H1 (cell line): Measurements from ENCODE around the gene UBTD2. TPM values are rescaled to one million over a fixed set of nuclear protein-coding genes. Genes with fewer than 3 reads are reported as not detected.

Experiments
- CTCF ChIA-PET: fragments of 300-600 bp; sonication (Branson Sonifier 250); formaldehyde crosslinking; loops from one replicate; lab custom pipeline; 2021; ENCODE audit not compliant: partially characterized antibody; lab: Charles Lee
- POLR2A ChIA-PET: fragments of 300-600 bp; sonication (Branson Sonifier 250); formaldehyde crosslinking; loops from one replicate; lab custom pipeline; 2021; ENCODE audit warnings: inconsistent platforms; ENCODE audit not compliant: partially characterized antibody; lab: Charles Lee
- DNase-seq, 2 experiments: peaks; one replicate each; pipeline versions ENCODE4 v3.0.0 to v3.0.0-alpha.2; 2010 to 2022; ENCODE audit warnings: low spot score in 2 of 2, low read depth in 1 of 2, mixed read lengths in 1 of 2
- FAIRE-seq: peaks from 2 replicates; lab custom pipeline; 2011; peaks lifted over from hg19 to GRCh38; lab: Jason Lieb, UNC
- H2AFZ ChIP-seq: 2 replicates; pipeline ENCODE4 v1.8.1; 2012; ENCODE audit warnings: low read length, inconsistent platforms
- H2AK5ac ChIP-seq: 2 replicates; pipeline ENCODE4 v1.6.1; 2013; ENCODE audit warnings: low read depth, low read length
- H2BK120ac ChIP-seq: replicated peaks from 2 replicates; pipeline ENCODE3; 2013; ENCODE audit warnings: low read depth, low read length, inconsistent platforms
- H2BK12ac ChIP-seq: 2 replicates; pipeline ENCODE4 v1.6.1; 2013; ENCODE audit warnings: low read depth, low read length
- H2BK15ac ChIP-seq: 2 replicates; pipeline ENCODE4 v1.6.1; 2013; ENCODE audit warnings: low read length
- H2BK20ac ChIP-seq: 2 replicates; pipeline ENCODE4 v1.6.1; 2013; ENCODE audit warnings: low read length
- H2BK5ac ChIP-seq: 2 replicates; pipeline ENCODE4 v1.6.1; 2013; ENCODE audit warnings: low read depth, low read length
- H3K14ac ChIP-seq: 2 replicates; pipeline ENCODE4 v1.6.1; 2013; ENCODE audit warnings: inconsistent platforms; ENCODE audit not compliant: insufficient read length
- H3K18ac ChIP-seq: 2 replicates; pipeline ENCODE4 v1.6.1; 2013; ENCODE audit warnings: low read length; ENCODE audit errors: extremely low read depth
- H3K23ac ChIP-seq: 2 replicates; pipeline ENCODE4 v1.6.1; 2013; ENCODE audit warnings: inconsistent platforms; ENCODE audit not compliant: insufficient read length
- H3K23me2 ChIP-seq: 2 replicates; pipeline ENCODE4 v1.6.1; 2013; ENCODE audit warnings: low read depth, low read length
- H3K27ac ChIP-seq: 2 replicates; pipeline ENCODE4 v1.6.1; 2011; ENCODE audit warnings: low read depth, low read length, inconsistent platforms
- H3K27me3 ChIP-seq, 4 experiments: replicated peaks in 1 of 4; 1 replicate in 1 of 4; 2 replicates in 3 of 4; pipeline versions ENCODE4 v1.6.1 to v1.8.1; 2011 to 2013; ENCODE audit warnings: low read length in 3 of 4, mild to moderate bottlenecking in 3 of 4, inconsistent platforms in 2 of 4, mixed read lengths in 2 of 4, moderate library complexity in 1 of 4; ENCODE audit not compliant: control insufficient read depth in 3 of 4, insufficient read depth in 3 of 4; ENCODE audit errors: extremely low read depth in 1 of 4
- H3K36me3 ChIP-seq, 4 experiments: 2 replicates each; pipeline versions ENCODE4 v1.6.1 to v1.8.1; 2011 to 2013; ENCODE audit warnings: mild to moderate bottlenecking in 4 of 4, low read length in 3 of 4, moderate library complexity in 2 of 4, control low read depth in 1 of 4, inconsistent platforms in 1 of 4; ENCODE audit not compliant: insufficient read depth in 4 of 4, control insufficient read depth in 2 of 4
- H3K4ac ChIP-seq: replicated peaks from 2 replicates; pipeline ENCODE3; 2013; ENCODE audit warnings: low read length, low read depth, mixed read lengths, inconsistent platforms; ENCODE audit not compliant: insufficient read length
- H3K4me1 ChIP-seq, 4 experiments: replicated peaks in 1 of 4; 1 replicate in 1 of 4; 2 replicates in 3 of 4; pipeline versions ENCODE4 v1.6.1 to v1.8.1; 2011 to 2013; ENCODE audit warnings: low read length in 3 of 4, inconsistent platforms in 2 of 4, mixed read lengths in 1 of 4; ENCODE audit not compliant: insufficient read depth in 4 of 4, control insufficient read depth in 3 of 4
- H3K4me2 ChIP-seq, 2 experiments: 2 replicates each; pipeline versions ENCODE4 v1.6.1 to v1.8.1; 2011 to 2013; ENCODE audit warnings: low read depth in 2 of 2, low read length in 2 of 2, control low read depth in 1 of 2, inconsistent platforms in 1 of 2, mild to moderate bottlenecking in 1 of 2; ENCODE audit not compliant: insufficient read depth in 1 of 2
- H3K4me3 ChIP-seq, 4 experiments: fragments of 200-600, 300-600 bp in 1 of 4; sonication (generic), shearing (Covaris generic), sonication (Bioruptor Twin) in 1 of 4; 2 replicates each; pipeline versions ENCODE4 v1.5.1 to v1.8.1; 2011 to 2016; ENCODE audit warnings: low read length in 4 of 4, low read depth in 3 of 4, control low read depth in 2 of 4, inconsistent platforms in 2 of 4, mild to moderate bottlenecking in 2 of 4, mixed read lengths in 1 of 4, moderate library complexity in 1 of 4; ENCODE audit not compliant: insufficient read depth in 2 of 4; ENCODE audit errors: extremely low read depth in 1 of 4
- H3K56ac ChIP-seq: replicated peaks from 2 replicates; pipeline ENCODE3; 2013; ENCODE audit warnings: low read depth, mild to moderate bottlenecking, mixed read lengths, low read length, inconsistent platforms; ENCODE audit not compliant: insufficient read length
- H3K79me1 ChIP-seq: 2 replicates; pipeline ENCODE4 v1.6.1; 2013; ENCODE audit warnings: low read depth, low read length, control low read depth
- H3K79me2 ChIP-seq, 2 experiments: 2 replicates each; pipeline versions ENCODE4 v1.6.1 to v1.8.1; 2012 to 2013; ENCODE audit warnings: low read length in 2 of 2, mild to moderate bottlenecking in 2 of 2, inconsistent platforms in 1 of 2; ENCODE audit not compliant: insufficient read depth in 2 of 2, control insufficient read depth in 1 of 2
- H3K9ac ChIP-seq, 4 experiments: replicated peaks in 1 of 4; 1 replicate in 1 of 4; 2 replicates in 3 of 4; pipeline versions ENCODE4 v1.6.1 to v1.8.1; 2011 to 2013; ENCODE audit warnings: low read depth in 3 of 4, low read length in 3 of 4, control low read depth in 2 of 4, mild to moderate bottlenecking in 2 of 4, moderate library complexity in 2 of 4, inconsistent platforms in 1 of 4; ENCODE audit errors: extremely low read depth in 1 of 4
- H3K9me3 ChIP-seq, 2 experiments: 2 replicates each; pipeline versions ENCODE4 v1.6.1 to v1.8.1; 2012 to 2013; ENCODE audit warnings: mild to moderate bottlenecking in 2 of 2, moderate library complexity in 2 of 2, control low read depth in 1 of 2, inconsistent platforms in 1 of 2, low read depth in 1 of 2, low read length in 1 of 2, mixed read lengths in 1 of 2; ENCODE audit not compliant: insufficient read depth in 2 of 2
- H4K20me1 ChIP-seq, 2 experiments: replicated peaks in 1 of 2; 2 replicates each; pipeline versions ENCODE3 to v1.8.1; 2011 to 2013; ENCODE audit warnings: inconsistent platforms in 2 of 2, low read length in 2 of 2, mild to moderate bottlenecking in 1 of 2; ENCODE audit not compliant: insufficient read depth in 2 of 2, control insufficient read depth in 1 of 2
- H4K5ac ChIP-seq: 2 replicates; pipeline ENCODE4 v1.6.1; 2013; ENCODE audit warnings: low read length, low read depth, mixed read lengths, inconsistent platforms; ENCODE audit not compliant: insufficient read length
- H4K8ac ChIP-seq: 2 replicates; pipeline ENCODE4 v1.8.0; 2013; ENCODE audit warnings: mild to moderate bottlenecking, moderate library complexity, low read length, inconsistent platforms; ENCODE audit not compliant: insufficient read depth; ENCODE audit errors: extremely low read depth
- H4K91ac ChIP-seq: replicated peaks from 2 replicates; pipeline ENCODE3; 2013; ENCODE audit warnings: low read length, mixed read lengths, inconsistent platforms; ENCODE audit not compliant: insufficient read length
- ASH2L ChIP-seq: fragments of 200-600, 300-600 bp; sonication (generic); IDR thresholded peaks from one replicate; pipeline ENCODE4 v1.7.1; 2017; ENCODE audit warnings: low read length
- BRCA1 ChIP-seq: IDR thresholded peaks from 2 replicates; pipeline ENCODE4 v1.6.1; 2012; ENCODE audit warnings: low read depth, low read length, improper control_type of control experiment
- CTBP2 ChIP-seq: IDR thresholded peaks from 2 replicates; pipeline ENCODE4 v1.7.0; 2011; ENCODE audit warnings: borderline replicate concordance, mild to moderate bottlenecking, moderate library complexity, mixed read lengths, low read length; ENCODE audit not compliant: insufficient read depth, insufficient read length
- KDM5A ChIP-seq: fragments of 200-600 bp; IDR thresholded peaks from 2 replicates; pipeline ENCODE4 v1.7.1; 2012; ENCODE audit warnings: mild to moderate bottlenecking, low read length, inconsistent platforms, mixed read lengths
- MAFK ChIP-seq: IDR thresholded peaks from 2 replicates; pipeline ENCODE4 v1.6.1; 2012; ENCODE audit warnings: low read depth, mild to moderate bottlenecking, improper control_type of control experiment, low read length
- NRF1 ChIP-seq: IDR thresholded peaks from 2 replicates; pipeline ENCODE4 v1.6.1; 2011; ENCODE audit warnings: mild to moderate bottlenecking, low read depth, low read length, improper control_type of control experiment
- POLR2AphosphoS5 ChIP-seq: IDR thresholded peaks from 2 replicates; pipeline ENCODE4 v1.6.1; 2011; ENCODE audit warnings: low read depth, low read length
- RAD21 ChIP-seq, 2 experiments: IDR thresholded peaks in 1 of 2; conservative IDR thresholded peaks in 1 of 2; 2 replicates each; pipeline ENCODE4 v1.6.1; 2011; ENCODE audit warnings: low read depth in 2 of 2, low read length in 2 of 2, improper control_type of control experiment in 1 of 2, inconsistent platforms in 1 of 2, mild to moderate bottlenecking in 1 of 2, moderate library complexity in 1 of 2
- SP2 ChIP-seq: IDR thresholded peaks from 2 replicates; pipeline ENCODE4 v1.6.1; 2012; ENCODE audit warnings: mild to moderate bottlenecking, low read length, inconsistent platforms
- TAF7 ChIP-seq: optimal IDR thresholded peaks from 2 replicates; pipeline ENCODE3; 2011; ENCODE audit warnings: low read depth, mild to moderate bottlenecking, inconsistent platforms, low read length, moderate library complexity, borderline replicate concordance
- TBP ChIP-seq: IDR thresholded peaks from 2 replicates; pipeline ENCODE4 v1.6.1; 2011; ENCODE audit warnings: low read depth, low read length, improper control_type of control experiment
- ZNF274 ChIP-seq: IDR thresholded peaks from 2 replicates; pipeline ENCODE4 v1.7.0; 2012; ENCODE audit warnings: low read length, borderline replicate concordance; ENCODE audit errors: extremely low read depth
- WGBS, 2 experiments: shearing (Covaris generic) in 1 of 2; methylation state at CpG; one replicate each; pipeline versions ENCODE4 v1.1.6 to v1.1.7; 2013 to 2015; ENCODE audit warnings: low lambda C conversion rate in 2 of 2, mixed read lengths in 2 of 2, inconsistent platforms in 1 of 2, low coverage in 1 of 2, missing lambda C conversion rate in 1 of 2; ENCODE audit not compliant: insufficient replicate concordance in 2 of 2, insufficient coverage in 1 of 2, insufficient read length in 1 of 2; ENCODE audit errors: extremely low coverage in 1 of 2, missing lambda C conversion rate in 1 of 2; 5-methylcytosine and 5-hydroxymethylcytosine counted together
- polyA plus RNA-seq, 7 experiments: library from polyadenylated mRNA; depleted of rRNA in 3 of 7; stranded (reverse) in 5 of 7; unstranded in 2 of 7; fragments of >200 nt in 5 of 7; fragments of 200-250 nt in 2 of 7; gene quantifications; 1 replicate in 5 of 7; 2 replicates in 1 of 7; 4 replicates in 1 of 7; pipeline versions ENCODE4 v1.2.1 to v1.2.3, GENCODE V29; 2011 to 2013; ENCODE audit warnings: missing spikeins in 2 of 7, mixed read lengths in 2 of 7
- total RNA-seq: library from RNA; stranded (reverse); fragmentation: NEBNext Ultra II Directional; extraction: Animal tissue kit (Norgen Biotek cat#: 25700); gene quantifications from 2 replicates; pipeline ENCODE4 v1.2.1, GENCODE V29; 2021

The UBTD2 gene
- total and polyA plus RNA-seq, 2 of the 8 experiments (the other 6 are each of a cell fraction or from before 2014, with no cell fraction given): 14.5 to 39.2 TPM

DNA sequence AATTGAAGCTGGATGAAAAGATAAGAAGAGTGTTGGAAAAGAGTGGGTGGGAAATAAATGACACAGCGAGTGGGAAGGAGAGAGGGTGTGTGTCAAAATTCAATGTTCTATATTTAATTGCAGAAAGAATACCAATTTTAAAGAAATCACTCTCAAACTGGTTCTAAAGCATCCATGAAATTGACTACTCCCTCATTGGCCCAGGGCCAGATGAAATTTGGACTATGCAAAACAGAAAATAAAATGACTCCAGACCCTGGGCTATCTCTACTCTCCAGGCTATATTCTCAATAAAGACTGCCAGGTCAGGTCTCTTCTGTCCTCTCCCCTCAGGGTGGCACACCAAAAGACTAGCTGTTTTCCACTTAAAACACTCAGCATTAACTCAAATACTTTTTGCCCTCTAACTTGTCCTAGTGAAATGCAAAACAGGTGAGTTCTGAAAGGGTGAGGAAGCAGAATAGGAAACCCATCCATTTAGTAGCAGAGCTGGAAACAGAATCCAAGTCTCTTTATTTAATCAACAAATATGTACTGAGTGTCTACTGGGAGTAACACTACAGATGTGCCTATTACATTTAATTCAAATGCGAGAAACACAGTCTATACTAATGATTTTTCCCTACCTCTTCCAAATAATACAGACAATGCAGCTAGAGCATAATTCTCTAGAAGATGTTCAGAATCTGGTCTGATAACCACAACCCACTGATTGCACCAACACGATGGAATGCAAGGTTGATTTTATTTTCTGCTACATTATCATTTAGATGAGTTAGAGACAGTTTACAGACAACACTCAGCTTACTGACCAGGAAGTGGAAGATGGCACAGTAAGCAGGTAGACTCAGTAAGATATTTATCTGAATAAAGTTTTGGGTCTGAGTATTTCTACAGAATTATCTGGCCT lies 47.5 kb downstream of the UBTD2 start:
- POLR2A ChIA-PET: interaction anchor here (1.0 kb wide), 1 partner anchor 11 kb away, joined by 3 read pairs; no protein-coding TSS in a partner anchor
- no peaks in the 10 kb centered on the region; a peak in 1 of 7 replicates for H3K4me1 ChIP-seq
- TF ChIP-seq CTBP2: no peak
- TF ChIP-seq BRCA1: no peak
- TF ChIP-seq SP2: no peak
- TF ChIP-seq RAD21 (IDR thresholded peaks at IDR 0.05 in 1 of 2, conservative IDR thresholded peaks at IDR 0.05 in 1 of 2; ENCODE audit: low read depth in 2 of 2, low read length in 2 of 2): no peak
- TF ChIP-seq TBP: no peak
- no peak for TF ChIP-seq ASH2L
- TF ChIP-seq ZNF274: no peak
- TF ChIP-seq MAFK: no peak
- no peak for TF ChIP-seq TAF7
- no peak for TF ChIP-seq NRF1
- TF ChIP-seq KDM5A: no peak
- no peak for TF ChIP-seq POLR2AphosphoS5

More for the DNA sequence above, 47.5 kb downstream of the UBTD2 start:
- Histone ChIP-seq H3K14ac (no peak overlapping the region), H3K9ac (no peak overlapping the region), H3K4me2 (no peak overlapping the region), H3K27ac (no peak overlapping the region), H4K91ac (no peak overlapping the region), H4K20me1 (peaks cover 3 to 11% of the 10 kb centered on the region in 2 experiments), H3K36me3 (peaks cover 2 to 21% (median 10%) of the 10 kb centered on the region in 4 experiments; a peak in 6 of 8 replicates), H3K27me3 (no peaks in the 10 kb centered on the region), H3K79me1 (no peaks in the 10 kb centered on the region), H3K23me2 (no peaks in the 10 kb centered on the region), H2AFZ (no peak overlapping the region), H4K5ac (no peak overlapping the region), H2BK15ac (no peak overlapping the region), H3K18ac (no peak overlapping the region), H3K9me3 (no peaks in the 10 kb centered on the region), H2BK20ac (no peak overlapping the region), H2AK5ac (no peak overlapping the region), H3K23ac (no peak overlapping the region), H2BK5ac (no peak overlapping the region), H4K8ac (no peak overlapping the region), H2BK120ac (no peak overlapping the region), H3K56ac (no peak overlapping the region), H2BK12ac (no peak overlapping the region), H3K4ac (no peak overlapping the region), H3K4me3 (no peak overlapping the region), H3K79me2 (peaks cover 0 to 51% of the 10 kb centered on the region in 2 experiments; a peak in 2 of 4 replicates)
- DNase-seq: no peak
- WGBS, 2 experiments: 81 to 94% methylated on average over 1 to 3 of the region's 3 CpGs
- FAIRE-seq: no peak
- CTCF ChIA-PET: interaction anchor here (0.6 to 1.0 kb wide), 6 partner anchors 15 to 200 kb away, joined by 3 to 4 read pairs (median 3); no protein-coding TSS in a partner anchor
